ENCODE data around the gene SMDT1.

DNA sequence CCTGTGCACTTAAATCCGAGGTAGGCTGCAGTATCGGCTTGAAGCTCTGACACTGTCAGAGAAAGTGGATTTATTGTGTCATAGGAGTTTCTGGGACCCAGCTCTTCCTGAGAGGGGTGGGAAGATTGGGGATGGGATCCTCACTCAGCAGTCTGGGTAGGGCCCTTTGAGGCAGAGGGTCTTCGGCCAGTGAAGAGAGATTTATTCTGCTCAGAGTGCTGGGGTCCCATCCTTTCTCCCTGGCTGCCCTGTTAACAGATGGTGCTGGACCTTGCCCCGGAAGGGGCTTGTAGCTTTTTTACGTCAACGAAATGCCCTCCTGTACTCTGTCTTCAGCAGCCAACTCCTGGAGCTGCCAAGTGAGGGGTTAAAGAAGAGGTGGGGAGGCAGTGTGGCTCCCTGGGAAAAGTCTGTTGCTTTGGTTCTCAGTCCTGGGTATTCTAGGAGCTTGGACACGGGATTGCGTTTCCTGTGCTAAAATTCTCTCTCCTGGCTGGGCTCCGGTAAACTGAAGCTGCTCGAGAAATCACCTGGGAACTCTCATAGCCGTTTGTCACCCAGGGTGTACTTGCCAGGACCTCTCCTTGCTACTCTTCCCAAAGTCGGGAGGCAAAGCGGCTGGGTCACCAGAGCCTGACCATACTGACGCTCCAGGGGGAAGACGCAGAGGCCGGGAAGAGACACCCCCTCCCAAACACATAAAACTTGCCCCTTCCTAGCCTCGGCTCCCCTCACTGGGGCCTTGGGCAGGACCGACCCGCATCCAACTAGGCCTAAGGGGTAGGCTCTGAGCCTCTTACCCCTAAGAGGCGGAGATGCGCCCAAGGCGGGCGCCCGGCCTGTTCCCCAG lies 806 bp upstream of the SMDT1 start:
- TF ChIP-seq, protein P1, sequence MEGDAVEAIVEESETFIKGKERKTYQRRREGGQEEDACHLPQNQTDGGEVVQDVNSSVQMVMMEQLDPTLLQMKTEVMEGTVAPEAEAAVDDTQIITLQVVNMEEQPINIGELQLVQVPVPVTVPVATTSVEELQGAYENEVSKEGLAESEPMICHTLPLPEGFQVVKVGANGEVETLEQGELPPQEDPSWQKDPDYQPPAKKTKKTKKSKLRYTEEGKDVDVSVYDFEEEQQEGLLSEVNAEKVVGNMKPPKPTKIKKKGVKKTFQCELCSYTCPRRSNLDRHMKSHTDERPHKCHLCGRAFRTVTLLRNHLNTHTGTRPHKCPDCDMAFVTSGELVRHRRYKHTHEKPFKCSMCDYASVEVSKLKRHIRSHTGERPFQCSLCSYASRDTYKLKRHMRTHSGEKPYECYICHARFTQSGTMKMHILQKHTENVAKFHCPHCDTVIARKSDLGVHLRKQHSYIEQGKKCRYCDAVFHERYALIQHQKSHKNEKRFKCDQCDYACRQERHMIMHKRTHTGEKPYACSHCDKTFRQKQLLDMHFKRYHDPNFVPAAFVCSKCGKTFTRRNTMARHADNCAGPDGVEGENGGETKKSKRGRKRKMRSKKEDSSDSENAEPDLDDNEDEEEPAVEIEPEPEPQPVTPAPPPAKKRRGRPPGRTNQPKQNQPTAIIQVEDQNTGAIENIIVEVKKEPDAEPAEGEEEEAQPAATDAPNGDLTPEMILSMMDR (IDR thresholded peaks at IDR 0.05): no peak
- TF ChIP-seq EP300 (IDR thresholded peaks at IDR 0.05; ENCODE audit: borderline replicate concordance in 1 of 2, low read depth in 1 of 2, low read length in 1 of 2) (no peak), POLR2AphosphoS5 (IDR thresholded peaks at IDR 0.05; ENCODE audit: low read depth, low read length) (no peak), GABPA (IDR thresholded peaks at IDR 0.05; ENCODE audit: low read depth) (no peak), YY1 (IDR thresholded peaks at IDR 0.05; ENCODE audit: low read depth) (no peak), NRF1 (IDR thresholded peaks at IDR 0.05; ENCODE audit: low read depth, low read length) (no peak), RAD21 (IDR thresholded peaks at IDR 0.05; ENCODE audit: low read length) (no peak), TAF1 (IDR thresholded peaks at IDR 0.05; ENCODE audit: borderline replicate concordance, low read depth, low read length) (no peak), NFIC (IDR thresholded peaks at IDR 0.05; ENCODE audit: borderline replicate concordance) (no peak), TCF12 (IDR thresholded peaks at IDR 0.05) (no peak), FOXM1 (IDR thresholded peaks at IDR 0.05; ENCODE audit: low read depth) (no peak), SIN3A (IDR thresholded peaks at IDR 0.05; ENCODE audit: borderline replicate concordance, low read depth, low read length) (no peak)
- TF ChIP-seq, protein P2, sequence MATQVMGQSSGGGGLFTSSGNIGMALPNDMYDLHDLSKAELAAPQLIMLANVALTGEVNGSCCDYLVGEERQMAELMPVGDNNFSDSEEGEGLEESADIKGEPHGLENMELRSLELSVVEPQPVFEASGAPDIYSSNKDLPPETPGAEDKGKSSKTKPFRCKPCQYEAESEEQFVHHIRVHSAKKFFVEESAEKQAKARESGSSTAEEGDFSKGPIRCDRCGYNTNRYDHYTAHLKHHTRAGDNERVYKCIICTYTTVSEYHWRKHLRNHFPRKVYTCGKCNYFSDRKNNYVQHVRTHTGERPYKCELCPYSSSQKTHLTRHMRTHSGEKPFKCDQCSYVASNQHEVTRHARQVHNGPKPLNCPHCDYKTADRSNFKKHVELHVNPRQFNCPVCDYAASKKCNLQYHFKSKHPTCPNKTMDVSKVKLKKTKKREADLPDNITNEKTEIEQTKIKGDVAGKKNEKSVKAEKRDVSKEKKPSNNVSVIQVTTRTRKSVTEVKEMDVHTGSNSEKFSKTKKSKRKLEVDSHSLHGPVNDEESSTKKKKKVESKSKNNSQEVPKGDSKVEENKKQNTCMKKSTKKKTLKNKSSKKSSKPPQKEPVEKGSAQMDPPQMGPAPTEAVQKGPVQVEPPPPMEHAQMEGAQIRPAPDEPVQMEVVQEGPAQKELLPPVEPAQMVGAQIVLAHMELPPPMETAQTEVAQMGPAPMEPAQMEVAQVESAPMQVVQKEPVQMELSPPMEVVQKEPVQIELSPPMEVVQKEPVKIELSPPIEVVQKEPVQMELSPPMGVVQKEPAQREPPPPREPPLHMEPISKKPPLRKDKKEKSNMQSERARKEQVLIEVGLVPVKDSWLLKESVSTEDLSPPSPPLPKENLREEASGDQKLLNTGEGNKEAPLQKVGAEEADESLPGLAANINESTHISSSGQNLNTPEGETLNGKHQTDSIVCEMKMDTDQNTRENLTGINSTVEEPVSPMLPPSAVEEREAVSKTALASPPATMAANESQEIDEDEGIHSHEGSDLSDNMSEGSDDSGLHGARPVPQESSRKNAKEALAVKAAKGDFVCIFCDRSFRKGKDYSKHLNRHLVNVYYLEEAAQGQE (IDR thresholded peaks at IDR 0.05; ENCODE audit: low read depth, low read length): no peak
- TF ChIP-seq, protein P3, sequence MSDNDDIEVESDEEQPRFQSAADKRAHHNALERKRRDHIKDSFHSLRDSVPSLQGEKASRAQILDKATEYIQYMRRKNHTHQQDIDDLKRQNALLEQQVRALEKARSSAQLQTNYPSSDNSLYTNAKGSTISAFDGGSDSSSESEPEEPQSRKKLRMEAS (IDR thresholded peaks at IDR 0.05; ENCODE audit: low read depth): no peak

Data from SK-N-SH (cell line).